SK-N-SH treated with all-trans-retinoic acid at 6 μM for 48 hours (cell line): Measurements from ENCODE around the gene SH2D2A.

Experiments
- BACH2 ChIP-seq: fragments of 250-450 bp; sonication (Bioruptor Pico); IDR thresholded peaks from 2 replicates; pipeline ENCODE4 v1.9.0; 2021; ENCODE audit warnings: mild to moderate bottlenecking, borderline replicate concordance
- CREB5 ChIP-seq: fragments of 250-450 bp; sonication (Bioruptor Pico); IDR thresholded peaks from 2 replicates; pipeline ENCODE4 v1.5.1; 2020; ENCODE audit warnings: low read depth, mild to moderate bottlenecking, moderate library complexity
- CSRNP3 ChIP-seq: fragments of 250-450 bp; sonication (Bioruptor Pico); IDR thresholded peaks from 2 replicates; pipeline ENCODE4 v1.5.1; 2021; ENCODE audit warnings: mild to moderate bottlenecking, moderate library complexity
- ISL1 ChIP-seq: fragments of 250-450 bp; sonication (Bioruptor Pico); IDR thresholded peaks from 2 replicates; pipeline ENCODE4 v2.1.2; 2022; ENCODE audit warnings: mild to moderate bottlenecking, moderate library complexity
- OSR1 ChIP-seq: fragments of 250-450 bp; sonication (Bioruptor Pico); IDR thresholded peaks from 2 replicates; pipeline ENCODE4 v1.8.0; 2022; ENCODE audit warnings: moderate library complexity, mild to moderate bottlenecking, inconsistent platforms
- PATZ1 ChIP-seq: fragments of 250-450 bp; sonication (Bioruptor Pico); IDR thresholded peaks from 2 replicates; pipeline ENCODE4 v1.8.0; 2020; ENCODE audit warnings: mild to moderate bottlenecking, moderate library complexity, borderline replicate concordance
- ZC3H10 ChIP-seq: fragments of 250-450 bp; sonication (Bioruptor Pico); IDR thresholded peaks from 2 replicates; pipeline ENCODE4 v1.5.1; 2021; ENCODE audit warnings: mild to moderate bottlenecking, moderate library complexity
- ZFP3 ChIP-seq: fragments of 250-450 bp; sonication (Bioruptor Pico); IDR thresholded peaks from 2 replicates; pipeline ENCODE4 v1.5.0; 2020; ENCODE audit warnings: mild to moderate bottlenecking, moderate library complexity
- ZNF565 ChIP-seq: fragments of 450-650 bp; formaldehyde crosslinking; conservative IDR thresholded peaks from 2 replicates; pipeline ENCODE4 v1.5.0; 2020; ENCODE audit warnings: low read depth, mild to moderate bottlenecking, moderate library complexity
- ZNF70 ChIP-seq: fragments of 450-650 bp; formaldehyde crosslinking; IDR thresholded peaks from 2 replicates; pipeline ENCODE4 v1.5.0; 2020; ENCODE audit warnings: mild to moderate bottlenecking, moderate library complexity
- ZNF8 ChIP-seq: fragments of 450-650 bp; formaldehyde crosslinking; IDR thresholded peaks from 2 replicates; pipeline ENCODE4 v1.5.0; 2020; ENCODE audit warnings: mild to moderate bottlenecking, moderate library complexity
- TF ChIP-seq, protein P1 (sequence below): fragments of 250-450 bp; sonication (Bioruptor Pico); IDR thresholded peaks from 2 replicates; pipeline ENCODE4 v1.8.0; 2021; ENCODE audit warnings: low read depth, mild to moderate bottlenecking, moderate library complexity, borderline replicate concordance

GRCh38 chr1:156860113-156860627, 43.5 kb upstream of the SH2D2A start:
- TF ChIP-seq CSRNP3 (CRISPR knock-in tag) = no peak
- no peak for TF ChIP-seq ZNF70
- TF ChIP-seq CREB5 (CRISPR knock-in tag) = no peak
- no peak for TF ChIP-seq ISL1
- TF ChIP-seq ZC3H10 (CRISPR knock-in tag) = no peak
- TF ChIP-seq ZNF565 = no peak
- no peak for TF ChIP-seq ZFP3
- no peak for TF ChIP-seq ZNF8 (CRISPR knock-in tag)
- TF ChIP-seq PATZ1 (CRISPR knock-in tag) = peak; percentile 75; the same call in 1 of the 2 replicates
- no peak for TF ChIP-seq OSR1 (CRISPR knock-in tag)
- TF ChIP-seq, protein P1, sequence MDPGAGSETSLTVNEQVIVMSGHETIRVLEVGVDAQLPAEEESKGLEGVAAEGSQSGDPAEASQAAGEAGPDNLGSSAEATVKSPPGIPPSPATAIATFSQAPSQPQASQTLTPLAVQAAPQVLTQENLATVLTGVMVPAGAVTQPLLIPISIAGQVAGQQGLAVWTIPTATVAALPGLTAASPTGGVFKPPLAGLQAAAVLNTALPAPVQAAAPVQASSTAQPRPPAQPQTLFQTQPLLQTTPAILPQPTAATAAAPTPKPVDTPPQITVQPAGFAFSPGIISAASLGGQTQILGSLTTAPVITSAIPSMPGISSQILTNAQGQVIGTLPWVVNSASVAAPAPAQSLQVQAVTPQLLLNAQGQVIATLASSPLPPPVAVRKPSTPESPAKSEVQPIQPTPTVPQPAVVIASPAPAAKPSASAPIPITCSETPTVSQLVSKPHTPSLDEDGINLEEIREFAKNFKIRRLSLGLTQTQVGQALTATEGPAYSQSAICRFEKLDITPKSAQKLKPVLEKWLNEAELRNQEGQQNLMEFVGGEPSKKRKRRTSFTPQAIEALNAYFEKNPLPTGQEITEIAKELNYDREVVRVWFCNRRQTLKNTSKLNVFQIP = no peak
- TF ChIP-seq BACH2 (CRISPR knock-in tag) = no peak
